ENCODE data around the gene MAX.

MAX gene

GRCh38 chr14:65072256-65072655 is 30.1 kb downstream of the MAX start:
- DNase-seq = no peak

DNA sequence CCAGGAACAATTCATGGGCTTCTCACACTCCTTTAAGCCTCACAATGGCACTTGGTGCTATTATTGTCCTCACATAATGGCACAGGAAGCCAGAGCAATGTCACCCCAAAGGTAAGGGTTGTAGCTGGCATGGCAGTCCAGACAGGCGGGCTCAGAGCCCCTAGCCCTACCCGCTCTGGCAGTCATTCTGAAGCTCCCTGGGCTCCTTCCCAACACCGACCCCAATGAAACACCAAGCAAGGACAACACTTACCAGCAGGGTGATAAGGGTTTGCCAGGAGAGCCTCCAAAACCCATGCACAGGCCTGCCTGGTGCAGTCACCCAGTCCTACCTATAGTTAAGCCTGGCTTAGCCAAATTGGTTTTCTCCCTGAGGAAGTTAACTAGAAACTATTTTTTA is 30.8 kb downstream of the MAX start:
- peak; percentile 4 for DNase-seq

GRCh38 chr14:65070471-65070976 is 31.8 kb downstream of the MAX start:
- DNase-seq = peak; percentile 92

DNA sequence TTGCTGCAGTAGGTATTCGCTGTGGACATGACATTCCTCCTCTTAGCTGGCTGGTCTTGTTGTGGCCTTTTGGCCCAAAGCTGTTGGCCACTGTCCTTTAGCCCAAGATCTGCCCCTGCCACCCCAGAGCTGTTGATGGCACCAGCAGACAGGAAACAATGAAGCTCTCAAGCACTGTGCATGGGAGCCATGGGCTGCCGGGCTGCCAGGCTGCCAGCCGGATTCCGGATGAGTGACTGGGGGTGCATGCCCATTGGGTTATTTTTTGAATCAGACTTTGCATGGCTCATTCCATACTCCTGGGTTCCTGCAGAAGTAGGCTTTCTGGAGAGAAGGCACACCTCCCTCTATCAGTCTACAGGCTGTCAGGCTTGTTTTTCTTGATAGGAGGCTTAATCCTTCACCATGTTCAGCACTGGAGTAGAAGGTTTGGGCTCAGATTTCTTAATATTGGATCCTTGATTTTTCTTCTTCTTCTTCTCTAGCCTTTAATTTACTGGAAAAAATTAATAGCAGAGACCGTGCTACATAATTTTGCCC is 32.4 kb downstream of the MAX start:
- peak; percentile 50 for DNase-seq

DNA sequence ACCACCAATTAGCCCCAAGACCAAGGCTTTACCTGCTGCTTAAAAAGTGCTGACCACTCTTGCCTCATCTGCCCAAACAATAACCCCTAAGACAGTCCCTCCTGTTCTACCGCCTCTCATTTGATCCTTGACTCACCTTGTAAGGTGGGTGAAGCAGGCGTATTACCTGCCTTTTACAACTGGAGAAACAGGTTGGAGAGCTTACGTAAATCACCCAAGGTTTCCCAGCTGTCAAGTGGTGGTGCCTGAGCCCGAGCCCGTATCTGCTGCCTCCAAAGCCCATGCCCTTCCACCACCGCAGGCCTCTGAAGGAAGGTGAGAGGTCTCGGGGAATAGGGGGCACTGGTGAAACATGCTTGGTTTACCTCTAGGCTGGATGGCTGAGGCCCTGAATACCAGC is 36.6 kb downstream of the MAX start:
- DNase-seq = no peak

DNA sequence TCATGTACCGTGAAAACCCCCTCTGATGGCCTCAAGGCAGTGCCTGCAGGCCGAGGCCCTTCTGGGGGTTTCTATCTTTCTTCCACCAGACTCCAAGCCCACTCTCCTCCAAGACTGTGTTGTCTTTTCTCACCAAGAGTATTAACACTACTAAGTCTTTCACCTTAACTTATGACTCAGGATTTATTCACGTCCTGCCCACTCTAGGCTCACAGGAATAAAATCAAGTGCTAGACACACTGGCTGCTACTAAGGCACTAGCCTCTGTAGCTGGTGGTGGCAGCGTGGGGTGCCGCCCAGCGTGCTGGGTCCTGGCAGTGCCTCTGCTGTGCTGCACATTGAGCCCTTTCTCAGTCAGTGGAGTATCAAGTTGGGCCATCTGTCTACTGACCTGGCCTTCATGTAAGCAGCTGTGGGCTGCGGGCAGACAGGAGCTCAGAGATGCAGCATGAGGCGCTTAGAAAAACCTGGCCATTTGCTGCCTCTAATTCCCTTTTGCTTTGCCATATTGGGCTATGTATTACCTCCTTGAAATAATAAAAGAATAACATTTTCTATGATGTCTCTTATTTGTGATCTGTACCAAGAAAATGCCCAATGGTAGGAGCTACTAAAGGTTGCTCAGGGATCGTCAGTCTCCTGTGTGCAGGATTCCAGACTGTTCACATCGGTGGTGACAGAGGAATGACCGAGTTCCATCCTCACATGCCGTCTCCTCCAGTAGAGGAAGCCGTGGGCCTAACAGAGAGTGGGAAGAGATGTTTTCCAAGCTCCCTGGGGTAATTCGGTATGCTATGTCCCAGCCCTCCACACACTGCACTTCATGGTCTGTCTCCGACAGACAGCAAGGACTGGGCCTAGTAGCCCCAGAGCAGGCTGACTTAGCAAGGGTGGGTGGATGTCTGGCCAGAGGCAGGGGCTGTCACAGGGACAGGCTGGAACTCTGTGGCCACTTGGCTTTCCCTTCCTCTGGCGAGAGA is 39.9 kb downstream of the MAX start:
- DNase-seq = no peak

DNA sequence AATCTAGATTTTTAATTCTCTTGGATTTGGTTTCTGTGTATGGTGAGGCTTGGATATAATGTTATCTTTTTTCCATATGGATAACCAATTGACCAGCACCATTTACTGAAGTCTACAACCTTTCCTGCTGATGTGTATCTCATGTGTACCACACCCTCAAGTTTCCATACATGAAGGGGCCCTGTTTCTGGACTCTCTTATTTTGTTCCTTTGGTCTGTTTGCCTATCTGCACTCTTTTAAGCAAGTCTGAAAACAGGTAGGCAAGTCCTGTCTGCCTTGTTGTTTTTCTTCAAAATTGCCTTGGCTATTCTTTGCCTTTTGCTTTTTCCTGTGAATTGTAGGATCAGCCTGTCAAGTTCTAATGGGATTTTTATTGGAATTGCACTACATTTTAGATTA is 44.6 kb downstream of the MAX start:
- no peak for DNase-seq

DNA sequence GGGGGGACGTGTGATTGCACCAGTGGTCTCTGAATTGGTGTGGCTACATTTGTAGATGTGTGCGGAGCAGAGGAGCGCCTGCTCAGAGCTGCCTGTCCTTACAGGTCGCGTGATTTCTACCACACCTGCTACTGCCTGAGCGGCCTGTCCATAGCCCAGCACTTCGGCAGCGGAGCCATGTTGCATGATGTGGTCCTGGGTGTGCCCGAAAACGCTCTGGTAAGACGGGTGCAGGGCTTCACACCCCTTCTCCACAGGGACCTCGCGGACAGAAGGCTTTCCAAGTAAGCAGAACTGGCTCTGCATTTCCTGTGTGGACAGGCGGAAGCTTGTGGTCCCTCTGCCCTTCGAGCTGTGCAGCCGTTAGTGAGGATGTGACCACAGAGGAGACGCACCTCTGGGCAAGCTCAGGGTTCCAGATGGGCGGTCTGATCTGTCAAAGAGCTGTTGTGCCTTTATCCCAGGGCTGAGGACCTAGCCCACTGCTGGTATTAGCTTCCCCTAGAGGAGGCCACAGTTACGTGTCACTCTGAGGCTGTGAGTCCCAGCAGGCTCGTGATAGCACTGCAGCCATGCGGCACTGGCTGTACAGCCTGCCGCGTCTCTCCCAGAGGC is 47.7 kb downstream of the MAX start:
- DNase-seq = no peak

DNA sequence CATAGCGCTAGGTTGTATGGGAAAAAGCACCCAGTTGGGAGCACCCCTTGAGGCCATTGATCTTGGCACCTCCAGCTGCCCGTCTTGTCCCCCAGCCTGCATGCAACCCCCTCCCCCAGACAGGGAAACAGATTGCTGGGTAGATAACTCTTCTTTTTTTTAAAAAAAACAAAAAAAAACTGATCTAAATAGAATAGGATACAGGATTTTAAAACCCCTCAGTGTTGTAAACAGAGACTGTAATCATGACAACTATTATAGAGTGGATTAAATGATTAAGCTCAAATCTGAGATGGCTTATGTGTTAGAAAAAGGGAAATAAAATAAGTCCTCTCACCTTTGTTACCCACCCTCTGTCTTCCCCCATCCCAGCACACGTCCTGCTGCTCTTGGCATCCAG is 48.9 kb downstream of the MAX start:
- no peak for DNase-seq

DNA sequence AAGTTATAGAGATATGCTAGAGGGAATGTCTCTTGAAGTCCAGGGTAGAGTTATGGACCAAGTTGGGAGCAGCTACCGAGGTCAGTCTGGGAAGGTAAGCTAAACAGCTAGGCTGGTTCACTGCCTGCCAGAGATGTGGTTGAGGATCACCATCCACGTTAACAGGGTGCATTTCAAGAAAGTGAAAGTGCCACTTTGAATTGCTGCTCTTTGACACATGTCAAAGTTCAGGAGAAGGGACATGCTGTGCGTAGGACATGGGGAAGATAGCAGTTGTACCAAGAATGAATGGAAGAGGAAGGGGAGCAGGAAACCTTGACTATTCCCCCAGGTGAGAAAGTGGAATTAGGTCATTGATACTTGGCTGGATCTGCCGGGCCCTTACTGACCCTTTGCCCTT is 49.5 kb downstream of the MAX start:
- DNase-seq = no peak

- no peak for DNase-seq
Observed at GRCh38 chr14:65045709-65046108, 56.6 kb downstream of the MAX start.

DNA sequence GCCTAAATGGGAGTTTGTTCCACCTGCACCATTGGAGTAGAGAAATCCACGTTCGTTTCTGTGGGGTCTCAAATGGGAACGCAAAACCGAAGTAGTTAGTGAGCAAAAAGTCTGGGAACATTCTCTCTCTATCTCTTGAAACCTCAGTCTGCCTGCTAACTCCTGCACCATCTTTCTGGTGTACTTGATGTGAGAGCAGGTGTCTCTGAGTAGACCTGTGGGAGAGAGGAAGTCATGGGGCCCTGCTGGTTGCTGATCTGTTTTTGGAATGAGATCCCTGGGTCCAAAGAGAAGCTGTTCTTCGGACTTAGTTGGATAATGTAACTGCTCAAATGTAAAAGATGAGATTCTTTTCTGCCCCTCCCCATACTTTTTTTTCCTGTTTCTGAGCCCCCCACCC is 57.3 kb downstream of the MAX start:
- DNase-seq = no peak

DNA sequence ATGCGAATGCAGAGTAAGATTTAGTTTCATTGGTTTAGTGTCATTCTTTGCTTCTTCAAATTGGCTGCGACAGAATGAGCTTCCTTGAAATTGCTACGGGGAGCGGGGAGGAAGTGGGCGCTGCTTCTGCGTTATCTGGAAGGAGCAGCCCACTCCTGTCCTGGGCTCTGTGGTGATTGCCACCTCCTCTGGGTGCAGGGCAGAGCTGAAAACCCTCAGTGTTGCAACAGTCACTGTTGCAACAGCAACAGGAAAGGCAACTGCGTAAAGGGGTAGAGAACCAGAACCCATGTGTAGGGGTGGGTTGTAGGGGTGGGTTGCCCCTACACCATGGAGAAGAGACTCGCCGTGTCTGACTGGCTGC is 57.7 kb downstream of the MAX start:
- DNase-seq = no peak

GRCh38 chr14:65043893-65044595 is 58.3 kb downstream of the MAX start:
- DNase-seq = no peak

DNA sequence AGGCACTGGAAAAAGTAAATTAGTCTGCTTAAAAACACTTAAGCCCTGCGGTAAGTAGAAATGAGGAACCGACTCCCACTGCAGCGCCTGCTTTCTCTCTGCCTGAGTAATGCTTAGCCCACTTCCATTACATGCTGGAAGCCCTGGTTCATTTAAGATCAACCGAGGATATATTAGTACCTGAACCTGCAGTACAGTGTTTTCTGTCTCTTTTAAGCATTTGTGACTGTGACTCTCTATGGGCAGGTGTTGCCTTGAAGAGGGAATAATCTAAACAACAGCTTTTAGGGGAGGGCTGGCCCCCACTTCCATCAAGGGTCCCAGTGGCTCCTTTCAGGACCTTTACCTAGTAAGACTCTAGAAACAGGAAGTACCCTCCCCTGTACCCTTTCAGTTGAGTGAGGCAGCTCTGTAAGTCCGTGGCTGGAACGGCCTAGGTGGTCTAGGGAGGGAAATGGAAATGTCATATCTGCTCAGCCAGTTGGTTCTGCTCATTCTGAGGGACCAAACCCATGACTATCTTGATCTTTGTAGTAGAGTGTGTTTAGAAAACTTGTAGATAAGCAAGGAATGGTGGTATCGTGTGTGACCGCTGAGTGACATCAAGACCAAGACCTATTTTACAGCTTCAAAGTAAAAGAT is 59.5 kb downstream of the MAX start:
- no peak for DNase-seq

DNA sequence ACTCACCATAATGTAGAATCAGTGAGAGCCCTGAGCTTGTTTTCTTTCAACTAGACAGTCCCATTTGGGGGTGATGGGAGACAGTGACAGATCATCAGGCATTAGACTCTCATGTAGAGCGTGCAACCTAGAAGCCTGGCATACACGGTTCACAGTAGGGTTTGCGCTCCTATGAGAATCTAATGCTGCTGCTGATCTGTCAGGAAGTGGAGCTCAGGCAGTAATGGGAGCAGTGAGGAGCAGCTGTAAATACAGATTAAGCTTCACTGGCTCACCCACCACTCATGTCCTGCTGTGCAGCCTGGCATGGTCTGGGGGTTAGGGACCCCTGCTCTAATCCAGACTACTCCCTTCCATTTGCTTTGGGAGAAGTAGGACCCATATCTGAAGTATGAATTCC is 60.0 kb downstream of the MAX start:
- no peak for DNase-seq

DNA sequence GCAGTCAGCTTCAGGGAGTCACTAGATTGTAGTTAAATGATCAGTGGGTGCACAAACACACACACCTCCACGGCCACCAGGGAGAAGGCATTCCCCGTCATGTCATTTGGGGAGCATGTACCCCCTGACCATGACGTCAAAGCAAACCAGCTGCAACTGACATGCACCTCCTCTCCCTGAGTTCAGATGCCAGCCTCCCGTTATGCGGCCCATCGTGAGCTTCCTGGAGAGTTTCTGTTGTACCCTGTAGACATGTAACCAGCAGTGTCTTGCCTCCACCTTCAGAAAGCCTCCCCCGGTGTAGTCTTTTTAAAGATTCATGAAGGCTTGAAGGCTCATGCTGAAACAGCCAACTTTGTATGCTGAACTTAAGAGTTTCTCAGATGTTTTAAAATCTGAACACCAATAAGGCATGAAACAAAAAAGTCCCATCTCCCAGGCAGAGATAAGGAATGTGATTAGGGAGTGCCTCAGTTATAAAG is 60.8 kb downstream of the MAX start:
- DNase-seq = no peak

DNA sequence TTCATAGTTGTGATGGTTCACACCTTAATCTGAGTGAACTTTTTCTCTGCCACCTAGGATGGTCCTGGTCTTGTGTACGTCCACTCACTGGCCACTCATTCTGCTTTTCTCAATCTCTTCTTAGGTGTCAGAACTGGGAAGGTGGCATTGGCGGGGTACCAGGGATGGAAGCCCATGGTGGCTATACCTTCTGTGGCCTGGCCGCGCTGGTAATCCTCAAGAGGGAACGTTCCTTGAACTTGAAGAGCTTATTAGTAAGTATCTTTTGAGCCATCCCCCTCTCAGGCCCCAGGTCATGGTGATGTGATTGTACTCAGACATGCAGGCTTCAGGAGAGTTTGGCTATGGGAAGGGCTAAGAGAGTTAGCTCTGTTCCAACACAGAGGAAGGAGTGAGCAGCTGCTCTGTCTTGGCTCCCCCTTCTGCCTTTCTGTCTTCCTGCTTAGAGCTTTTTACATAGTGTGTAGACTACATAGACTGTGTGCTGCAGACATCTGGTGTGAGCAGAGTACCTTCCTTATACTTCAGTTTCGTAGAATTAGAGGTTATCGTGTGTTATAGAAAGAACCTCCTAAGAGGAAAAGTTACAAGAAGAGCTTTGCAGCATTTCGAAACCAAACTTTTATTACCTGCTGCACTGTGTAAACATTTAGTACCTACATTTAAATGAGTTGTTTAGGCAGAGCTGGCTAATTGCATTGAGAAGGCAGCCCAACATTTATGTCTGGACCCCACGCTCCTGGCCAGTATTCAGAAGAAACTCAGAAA is 61.5 kb downstream of the MAX start:
- DNase-seq = no peak

DNA sequence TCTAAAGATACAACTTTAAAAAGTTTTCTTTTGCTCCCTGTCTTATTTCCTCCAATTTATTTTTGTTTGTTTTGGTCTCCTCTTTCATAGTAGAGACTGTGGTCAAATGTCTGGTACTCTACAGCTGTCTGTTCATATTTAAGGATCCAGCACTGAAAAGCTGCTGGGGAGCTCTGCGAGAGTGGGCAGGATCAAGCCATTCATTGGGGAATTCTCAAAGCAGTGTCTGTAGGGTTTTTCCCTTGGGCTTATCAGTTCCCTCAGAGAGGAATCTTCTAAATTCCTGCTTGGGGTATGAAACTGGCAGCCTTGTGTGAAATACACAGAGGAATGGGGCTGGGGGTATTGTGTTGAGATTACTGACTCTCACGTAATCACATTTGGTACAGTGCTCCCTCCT is 63.4 kb downstream of the MAX start:
- no peak for DNase-seq

DNA sequence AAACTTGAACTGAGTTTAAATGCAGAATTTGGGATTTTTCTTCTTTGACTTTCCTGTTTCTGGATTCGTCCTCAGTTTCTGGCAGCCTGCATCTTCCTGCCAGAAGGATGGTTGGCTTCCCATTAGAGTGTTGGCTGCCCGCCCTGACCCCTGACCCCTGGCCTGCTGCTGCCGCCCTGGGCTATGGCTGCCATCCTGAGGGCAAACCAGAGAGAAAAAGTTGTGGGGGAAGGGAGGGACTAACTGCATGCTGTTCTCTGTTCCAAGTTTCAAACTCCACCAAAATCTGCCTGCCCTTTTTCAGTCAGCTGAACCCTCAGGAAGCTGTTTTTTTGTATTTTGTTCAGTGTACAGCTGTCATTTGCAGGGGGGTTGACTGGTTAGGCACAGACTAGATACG is 67.3 kb downstream of the MAX start:
- DNase-seq = no peak

DNA sequence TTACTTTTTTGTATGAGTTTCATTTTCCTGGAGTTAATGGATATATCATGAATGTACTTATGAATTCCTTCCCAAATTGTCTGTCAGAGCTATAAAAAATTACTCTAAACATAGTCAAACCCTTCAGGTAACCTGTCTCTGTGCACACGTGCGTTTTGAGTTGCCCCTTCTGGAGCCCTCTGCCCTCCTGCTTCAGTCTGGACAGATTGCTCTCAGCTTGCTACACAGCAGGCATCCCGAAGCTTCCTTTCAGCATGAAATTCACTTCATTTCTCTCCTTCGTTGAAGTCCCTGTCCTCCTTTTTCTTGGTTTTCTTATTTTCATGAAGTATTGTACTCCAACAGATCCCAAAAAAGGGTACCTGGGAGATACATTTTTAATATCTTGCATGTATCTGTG is 68.3 kb downstream of the MAX start:
- no peak for DNase-seq

DNA sequence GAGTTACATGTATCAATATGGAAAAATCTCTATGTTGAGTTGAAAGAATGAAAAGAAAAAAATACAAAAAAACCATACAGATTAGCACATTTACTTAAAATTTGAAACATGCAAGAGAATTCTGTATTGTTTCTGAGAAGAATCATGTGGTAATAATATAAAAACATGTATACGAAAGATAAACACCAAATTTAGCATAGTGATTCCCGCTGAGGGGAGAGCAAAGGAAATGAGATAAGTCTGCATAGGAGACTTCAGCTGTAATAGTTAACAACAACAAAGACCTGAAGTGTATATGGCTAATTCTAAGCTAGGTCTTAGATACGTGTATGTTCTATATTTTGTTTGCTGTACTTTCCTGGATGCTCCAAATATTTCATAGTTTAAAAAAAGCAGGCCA is 69.1 kb downstream of the MAX start:
- no peak for DNase-seq
